Ishikawa (cell line): Measurements from ENCODE around the gene PLCH1.

Source experiments
- CEBPB ChIP-seq: IDR thresholded peaks from 2 replicates; pipeline ENCODE4 v1.6.1; 2012
- CREB1 ChIP-seq: IDR thresholded peaks from 2 replicates; pipeline ENCODE4 v1.6.1; 2012; ENCODE audit warnings: low read depth
- EGR1 ChIP-seq: IDR thresholded peaks from 2 replicates; pipeline ENCODE4 v1.6.1; 2012
- EP300 ChIP-seq: IDR thresholded peaks from 2 replicates; pipeline ENCODE4 v1.6.1; 2012; ENCODE audit warnings: borderline replicate concordance
- FOXM1 ChIP-seq: IDR thresholded peaks from 2 replicates; pipeline ENCODE4 v1.6.1; 2012; ENCODE audit warnings: low read depth, borderline replicate concordance
- NFIC ChIP-seq: IDR thresholded peaks from 2 replicates; pipeline ENCODE4 v1.6.1; 2012
- RAD21 ChIP-seq: IDR thresholded peaks from 2 replicates; pipeline ENCODE4 v1.6.1; 2012; ENCODE audit warnings: low read depth
- TAF1 ChIP-seq: IDR thresholded peaks from 2 replicates; pipeline ENCODE4 v1.6.1; 2012; ENCODE audit warnings: low read depth, mild to moderate bottlenecking
- TCF12 ChIP-seq: IDR thresholded peaks from 2 replicates; pipeline ENCODE4 v1.6.1; 2012; ENCODE audit warnings: low read depth
- TEAD4 ChIP-seq: IDR thresholded peaks from 2 replicates; pipeline ENCODE4 v1.6.1; 2012
- YY1 ChIP-seq: IDR thresholded peaks from 2 replicates; pipeline ENCODE4 v1.6.1; 2012; ENCODE audit warnings: low read depth
- ZBTB7A ChIP-seq: IDR thresholded peaks from 2 replicates; pipeline ENCODE4 v1.6.1; 2012; ENCODE audit warnings: low read depth
- TF ChIP-seq, protein P1 (sequence below): IDR thresholded peaks from 2 replicates; pipeline ENCODE4 v1.6.1; 2012; ENCODE audit warnings: low read depth, mild to moderate bottlenecking
- TF ChIP-seq, protein P2 (sequence below): IDR thresholded peaks from 2 replicates; pipeline ENCODE4 v1.6.1; 2012
- TF ChIP-seq, protein P3 (sequence below): IDR thresholded peaks from 2 replicates; pipeline ENCODE4 v1.6.1; 2012

The PLCH1 gene

DNA sequence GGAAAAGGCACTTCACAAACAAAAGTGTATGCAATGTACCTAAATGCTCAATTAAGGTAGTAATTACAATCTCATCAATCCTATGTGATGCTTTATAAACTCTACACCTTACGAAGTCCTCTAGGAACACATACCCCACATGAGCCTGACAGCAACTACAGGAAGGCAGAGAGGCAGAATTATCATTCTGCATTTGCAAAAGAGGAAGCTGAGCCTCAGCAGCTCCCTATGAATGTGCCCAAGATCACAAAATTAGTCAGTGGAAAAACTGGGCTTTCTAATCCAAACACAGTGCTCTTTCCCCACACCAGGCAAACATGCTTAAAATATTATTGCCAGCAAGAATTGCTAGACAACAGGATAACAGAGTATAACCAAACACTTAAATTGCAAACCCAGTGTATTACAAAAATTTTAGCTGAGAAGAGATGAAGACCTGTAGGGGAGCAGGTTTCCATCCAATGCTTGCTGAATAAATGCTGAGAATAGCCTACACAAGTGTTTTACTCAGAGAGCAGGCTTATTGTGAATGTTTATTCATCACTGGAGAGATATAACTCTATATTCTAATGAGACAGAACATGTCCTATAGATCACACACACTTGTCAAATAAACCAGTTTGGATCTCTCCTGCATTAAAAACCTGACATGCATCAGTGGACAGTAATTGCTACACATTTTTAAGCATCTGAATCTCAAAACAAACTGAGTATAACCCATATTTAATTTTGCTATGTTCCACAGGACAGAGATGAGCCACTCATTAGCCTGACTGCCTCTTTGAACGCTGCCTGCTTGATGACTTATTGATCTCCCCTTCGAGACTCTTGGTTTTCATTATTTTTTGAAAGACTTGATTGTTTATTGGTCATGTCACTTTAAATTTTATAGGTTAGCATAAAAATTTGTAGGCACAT, 62.2 kb downstream of the PLCH1 start:
- TF ChIP-seq EP300 = no peak
- no peak for TF ChIP-seq CREB1
- TF ChIP-seq, protein P1, sequence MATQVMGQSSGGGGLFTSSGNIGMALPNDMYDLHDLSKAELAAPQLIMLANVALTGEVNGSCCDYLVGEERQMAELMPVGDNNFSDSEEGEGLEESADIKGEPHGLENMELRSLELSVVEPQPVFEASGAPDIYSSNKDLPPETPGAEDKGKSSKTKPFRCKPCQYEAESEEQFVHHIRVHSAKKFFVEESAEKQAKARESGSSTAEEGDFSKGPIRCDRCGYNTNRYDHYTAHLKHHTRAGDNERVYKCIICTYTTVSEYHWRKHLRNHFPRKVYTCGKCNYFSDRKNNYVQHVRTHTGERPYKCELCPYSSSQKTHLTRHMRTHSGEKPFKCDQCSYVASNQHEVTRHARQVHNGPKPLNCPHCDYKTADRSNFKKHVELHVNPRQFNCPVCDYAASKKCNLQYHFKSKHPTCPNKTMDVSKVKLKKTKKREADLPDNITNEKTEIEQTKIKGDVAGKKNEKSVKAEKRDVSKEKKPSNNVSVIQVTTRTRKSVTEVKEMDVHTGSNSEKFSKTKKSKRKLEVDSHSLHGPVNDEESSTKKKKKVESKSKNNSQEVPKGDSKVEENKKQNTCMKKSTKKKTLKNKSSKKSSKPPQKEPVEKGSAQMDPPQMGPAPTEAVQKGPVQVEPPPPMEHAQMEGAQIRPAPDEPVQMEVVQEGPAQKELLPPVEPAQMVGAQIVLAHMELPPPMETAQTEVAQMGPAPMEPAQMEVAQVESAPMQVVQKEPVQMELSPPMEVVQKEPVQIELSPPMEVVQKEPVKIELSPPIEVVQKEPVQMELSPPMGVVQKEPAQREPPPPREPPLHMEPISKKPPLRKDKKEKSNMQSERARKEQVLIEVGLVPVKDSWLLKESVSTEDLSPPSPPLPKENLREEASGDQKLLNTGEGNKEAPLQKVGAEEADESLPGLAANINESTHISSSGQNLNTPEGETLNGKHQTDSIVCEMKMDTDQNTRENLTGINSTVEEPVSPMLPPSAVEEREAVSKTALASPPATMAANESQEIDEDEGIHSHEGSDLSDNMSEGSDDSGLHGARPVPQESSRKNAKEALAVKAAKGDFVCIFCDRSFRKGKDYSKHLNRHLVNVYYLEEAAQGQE = no peak
- TF ChIP-seq FOXM1 = no peak
- TF ChIP-seq YY1 = no peak
- no peak for TF ChIP-seq TEAD4
- TF ChIP-seq EGR1 = no peak

DNA sequence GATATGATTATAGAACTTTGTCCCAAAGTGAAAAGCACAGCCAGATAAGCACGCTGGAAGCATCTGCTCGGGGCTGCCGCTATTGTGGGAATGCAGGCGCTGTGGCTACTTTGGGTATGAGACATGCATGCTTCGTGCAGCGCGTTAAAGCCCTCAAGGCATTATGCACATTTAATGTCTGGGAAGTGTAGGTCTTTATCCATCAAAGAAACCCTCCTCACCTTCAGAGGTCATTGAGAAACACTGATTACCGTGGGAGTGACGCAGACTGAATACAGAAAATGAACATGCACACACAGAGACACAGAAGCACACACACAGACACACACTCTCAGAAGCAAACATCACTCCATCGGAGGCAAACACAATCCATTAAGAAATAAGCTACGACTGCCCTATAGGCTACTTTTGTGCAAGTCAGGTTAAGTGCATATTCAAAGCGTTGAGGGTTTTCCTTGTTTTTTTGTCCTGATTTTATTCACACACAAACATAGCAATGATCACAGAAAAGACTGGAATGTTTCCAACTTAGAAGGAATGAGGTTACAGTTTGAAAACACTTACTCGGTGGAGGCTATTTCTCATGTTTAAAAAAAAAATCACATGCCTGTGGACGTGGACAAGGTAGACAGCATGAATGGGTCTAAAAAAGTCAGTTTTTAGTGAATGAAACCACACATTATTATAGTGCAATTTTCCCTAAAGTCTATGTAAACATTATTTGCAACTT, 68.5 kb downstream of the PLCH1 start:
- TF ChIP-seq EGR1 (no peak), EP300 (no peak), YY1 (no peak), TAF1 (no peak), CEBPB (no peak), TEAD4 (no peak), RAD21 (no peak), FOXM1 (no peak), TCF12 (no peak), NFIC (no peak)
- TF ChIP-seq, protein P2, sequence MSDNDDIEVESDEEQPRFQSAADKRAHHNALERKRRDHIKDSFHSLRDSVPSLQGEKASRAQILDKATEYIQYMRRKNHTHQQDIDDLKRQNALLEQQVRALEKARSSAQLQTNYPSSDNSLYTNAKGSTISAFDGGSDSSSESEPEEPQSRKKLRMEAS = no peak
- TF ChIP-seq, protein P3, sequence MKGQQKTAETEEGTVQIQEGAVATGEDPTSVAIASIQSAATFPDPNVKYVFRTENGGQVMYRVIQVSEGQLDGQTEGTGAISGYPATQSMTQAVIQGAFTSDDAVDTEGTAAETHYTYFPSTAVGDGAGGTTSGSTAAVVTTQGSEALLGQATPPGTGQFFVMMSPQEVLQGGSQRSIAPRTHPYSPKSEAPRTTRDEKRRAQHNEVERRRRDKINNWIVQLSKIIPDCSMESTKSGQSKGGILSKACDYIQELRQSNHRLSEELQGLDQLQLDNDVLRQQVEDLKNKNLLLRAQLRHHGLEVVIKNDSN = no peak

DNA sequence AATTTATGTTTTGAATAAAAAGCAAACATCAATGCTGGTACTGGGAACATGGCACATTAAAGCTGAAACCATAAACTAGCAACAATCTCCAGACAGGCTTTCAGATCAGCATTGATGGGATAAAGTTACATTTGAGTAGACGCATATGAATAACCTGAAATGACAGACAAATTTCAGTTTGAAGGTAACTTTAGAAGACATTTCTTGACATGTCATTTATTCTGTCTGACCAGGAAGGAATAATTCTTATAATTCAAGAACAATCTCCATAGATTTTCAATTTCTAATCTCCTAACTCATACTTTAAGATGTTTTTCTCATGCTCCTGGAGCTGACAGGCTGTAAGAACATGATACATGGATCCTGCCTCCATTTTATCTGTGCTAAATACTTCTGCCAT, 69.8 kb downstream of the PLCH1 start:
- TF ChIP-seq CREB1 (no peak), RAD21 (no peak), ZBTB7A (no peak), NFIC (no peak), CEBPB (no peak)
- TF ChIP-seq, protein P2 = no peak

DNA sequence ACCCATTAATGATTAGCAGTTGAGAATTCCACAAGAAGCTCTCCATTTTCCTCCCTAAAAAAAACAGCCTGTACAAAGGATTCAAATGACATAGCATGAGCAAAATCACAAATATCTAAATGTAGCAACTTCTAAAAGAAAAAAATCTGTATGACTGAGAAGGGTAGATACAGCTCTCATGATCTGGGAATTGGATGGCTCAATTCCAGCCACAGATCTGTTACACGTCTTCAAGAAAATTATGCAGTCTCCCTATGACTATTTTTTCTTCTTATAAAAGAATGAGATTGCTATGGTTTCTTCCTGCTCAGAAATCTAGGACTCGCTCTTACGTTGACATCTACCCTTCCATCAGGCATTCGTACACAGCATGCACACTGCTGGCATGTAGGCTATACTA, 71.5 kb downstream of the PLCH1 start:
- no peak for TF ChIP-seq NFIC
- no peak for TF ChIP-seq EGR1
- TF ChIP-seq, protein P3 = no peak
- no peak for TF ChIP-seq CREB1
- no peak for TF ChIP-seq EP300
- TF ChIP-seq CEBPB = no peak
- TF ChIP-seq, protein P2 = no peak
- TF ChIP-seq RAD21 = no peak
- TF ChIP-seq TCF12 = no peak
- no peak for TF ChIP-seq FOXM1
- no peak for TF ChIP-seq TEAD4
- TF ChIP-seq ZBTB7A = no peak
- no peak for TF ChIP-seq YY1

DNA sequence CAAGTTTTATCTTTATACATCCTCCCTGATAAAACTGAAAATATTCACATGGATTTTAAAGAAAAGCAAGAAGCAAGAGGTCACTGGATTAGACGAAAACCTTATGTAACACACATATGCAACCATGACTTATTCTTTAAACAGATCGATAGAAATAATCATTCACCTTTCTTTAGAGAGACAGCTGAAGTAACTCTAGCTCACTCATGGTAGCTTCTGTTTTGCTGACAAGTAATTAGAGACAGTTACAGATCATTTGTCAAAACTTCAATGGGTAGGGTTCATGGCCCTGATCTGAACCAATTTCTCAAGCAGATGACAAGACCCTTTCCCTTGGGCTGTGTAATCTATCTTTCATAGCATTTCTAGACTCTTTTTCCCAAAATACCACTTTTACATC, 74.5 kb downstream of the PLCH1 start:
- TF ChIP-seq EP300 (no peak), CEBPB (no peak), YY1 (no peak), TEAD4 (no peak), RAD21 (no peak), FOXM1 (no peak), CREB1 (no peak), TAF1 (no peak), EGR1 (no peak), ZBTB7A (no peak), NFIC (no peak), TCF12 (no peak)
- TF ChIP-seq, protein P2 = no peak
- TF ChIP-seq, protein P1 = no peak
- TF ChIP-seq, protein P3 = no peak
